ENCODE results near the gene POLR2L. TPM values are rescaled to one million over a fixed set of nuclear protein-coding genes. Genes with fewer than 3 reads are reported as not detected.
A peak's percentile ranks its signal among the peaks of the same experiment; 100 is the strongest.

Gene POLR2L
- total RNA-seq (2014; rRNA removed; shearing (Covaris generic)) = 199 and 210 TPM in 2 replicates

DNA sequence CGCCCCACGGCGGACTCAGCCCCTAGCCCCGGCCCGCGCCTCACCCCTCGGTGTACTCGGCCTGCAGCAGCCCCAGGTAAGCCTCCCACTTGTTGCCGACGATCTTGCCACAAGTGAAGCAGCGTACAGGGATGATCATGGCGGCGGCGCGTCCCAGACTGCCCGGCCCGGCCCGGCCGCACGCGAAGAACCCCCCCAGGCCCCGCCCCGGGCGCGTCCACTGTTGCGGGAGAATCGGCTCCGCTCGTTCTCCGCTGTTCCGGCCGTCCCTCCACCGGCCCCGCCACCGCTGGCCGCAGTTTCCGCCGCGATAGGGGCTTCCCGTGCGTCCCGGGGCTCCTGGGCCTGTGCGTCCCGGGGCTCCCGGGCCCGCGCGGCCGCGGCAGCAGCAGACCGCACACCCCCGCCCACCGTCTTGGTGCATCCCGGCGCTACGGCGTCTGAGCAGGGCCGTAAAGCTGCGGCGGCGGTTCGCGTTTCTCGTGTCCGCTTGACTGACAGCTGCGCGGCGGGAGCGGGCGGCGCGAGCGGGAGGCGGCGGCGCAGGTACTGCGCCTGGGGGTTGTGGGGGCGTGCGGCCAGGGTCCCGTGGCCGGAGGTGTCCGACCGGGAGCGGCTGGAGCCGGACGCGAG is at the start of gene POLR2L, which contains the start of gene TSPAN4:
Gene POLR2L (minus strand): TSS at position 160 of the 633 bp plus-strand sequence. CDS start 21 bp downstream, at position 139.
Gene TSPAN4 (plus strand): TSS at position 483 of the 633 bp plus-strand sequence. CDS start 7,453 bp downstream, outside the sequence.
- DNase-seq (ENCODE audit: low spot score) = peak; percentile 92

DNA sequence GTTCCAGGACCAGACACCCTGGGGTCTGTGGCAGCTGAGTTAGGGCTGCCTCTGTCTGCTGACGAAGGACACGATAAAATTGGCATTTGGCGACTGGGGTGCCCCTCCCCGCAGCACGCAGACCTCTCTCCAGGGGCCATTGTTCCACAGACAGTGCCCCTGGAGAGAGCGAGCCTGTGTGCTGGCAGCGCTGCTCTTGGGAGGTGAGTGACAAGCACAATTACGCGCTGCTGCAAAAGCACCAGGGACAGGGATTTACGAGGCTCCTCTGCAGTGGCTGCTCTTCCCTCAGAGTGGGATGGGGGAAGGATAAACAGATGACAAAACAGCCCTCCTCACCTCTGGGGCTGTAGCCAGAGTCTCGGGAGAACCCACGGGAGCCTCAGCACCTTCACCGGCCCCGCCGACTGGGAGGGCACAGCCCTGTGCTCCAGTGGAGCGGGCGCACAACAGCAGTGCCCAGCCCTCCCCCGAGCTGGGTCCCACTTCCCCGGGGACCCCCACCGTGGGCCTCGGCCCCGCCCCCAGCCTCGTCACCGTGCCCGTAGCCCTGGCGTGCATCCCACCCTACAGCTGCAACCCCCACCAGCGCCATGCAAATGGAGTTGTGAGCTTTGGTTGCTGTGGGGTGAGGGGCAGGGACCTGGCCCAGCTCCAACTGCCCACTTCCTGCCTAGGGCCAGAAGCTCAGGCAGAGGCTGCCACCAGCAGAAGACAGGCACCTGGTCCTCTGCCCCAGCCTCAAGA is 48.6 kb upstream of the POLR2L start:
- DNase-seq (ENCODE audit: low spot score) = no peak

DNA sequence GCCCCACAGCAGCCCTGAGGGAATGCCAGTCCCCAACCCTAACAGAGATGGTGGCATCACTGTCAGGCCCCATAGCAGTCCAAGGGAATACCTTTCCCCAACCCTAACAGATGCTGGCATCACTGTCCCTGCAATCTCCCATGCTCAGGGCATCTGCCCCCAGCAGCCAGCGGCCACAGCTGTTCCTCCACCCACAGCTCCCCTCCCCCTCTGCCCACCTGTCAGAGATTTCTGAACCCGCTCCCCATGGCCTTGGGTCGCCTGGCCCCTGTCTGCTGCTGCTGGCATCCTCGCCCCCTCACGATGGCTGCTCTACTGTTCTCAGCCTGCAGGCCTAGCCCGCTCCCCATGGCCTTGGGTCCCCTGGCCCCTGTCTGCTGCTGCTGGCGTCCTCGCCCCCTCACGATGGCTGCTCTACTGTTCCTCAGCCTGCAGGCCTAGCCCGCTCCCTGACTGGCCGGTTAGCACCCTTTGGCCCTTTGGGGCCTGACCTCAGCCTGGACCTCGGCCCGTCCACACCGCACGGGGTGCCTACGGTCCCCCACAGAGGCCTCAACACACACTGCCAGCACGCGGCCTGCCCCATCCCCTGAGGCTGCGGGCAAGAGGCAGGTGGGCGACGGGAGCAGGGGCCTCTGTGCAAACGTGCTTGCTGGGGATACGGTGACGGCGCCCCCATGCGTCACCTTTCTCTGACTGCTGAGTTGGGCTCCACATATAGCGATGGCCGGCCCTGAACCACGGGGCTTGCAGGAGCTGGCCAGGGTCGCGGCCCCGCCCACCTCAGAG is 47.6 kb upstream of the POLR2L start:
- DNase-seq (ENCODE audit: low spot score) = no peak

DNA sequence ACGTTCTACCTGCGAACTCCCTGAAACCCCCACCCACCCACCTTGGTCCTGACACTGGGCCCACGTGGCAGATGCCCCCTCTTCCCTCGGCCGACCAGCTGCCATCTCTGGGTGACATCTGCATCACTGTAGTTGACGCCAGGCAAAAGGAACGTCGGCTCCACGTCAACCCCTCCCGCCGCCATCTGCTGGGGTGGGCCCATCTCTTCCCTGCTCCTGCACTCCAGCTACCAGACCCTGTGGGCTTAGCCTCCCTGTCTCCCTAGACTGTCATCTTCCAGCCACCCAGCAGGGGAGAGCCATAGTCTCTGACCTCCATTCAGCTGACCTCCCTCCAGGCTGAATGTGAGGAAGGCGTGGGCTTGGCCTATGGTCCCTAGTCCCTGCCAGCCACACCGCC is 46.9 kb upstream of the POLR2L start:
- no peak for DNase-seq (ENCODE audit: low spot score)

DNA sequence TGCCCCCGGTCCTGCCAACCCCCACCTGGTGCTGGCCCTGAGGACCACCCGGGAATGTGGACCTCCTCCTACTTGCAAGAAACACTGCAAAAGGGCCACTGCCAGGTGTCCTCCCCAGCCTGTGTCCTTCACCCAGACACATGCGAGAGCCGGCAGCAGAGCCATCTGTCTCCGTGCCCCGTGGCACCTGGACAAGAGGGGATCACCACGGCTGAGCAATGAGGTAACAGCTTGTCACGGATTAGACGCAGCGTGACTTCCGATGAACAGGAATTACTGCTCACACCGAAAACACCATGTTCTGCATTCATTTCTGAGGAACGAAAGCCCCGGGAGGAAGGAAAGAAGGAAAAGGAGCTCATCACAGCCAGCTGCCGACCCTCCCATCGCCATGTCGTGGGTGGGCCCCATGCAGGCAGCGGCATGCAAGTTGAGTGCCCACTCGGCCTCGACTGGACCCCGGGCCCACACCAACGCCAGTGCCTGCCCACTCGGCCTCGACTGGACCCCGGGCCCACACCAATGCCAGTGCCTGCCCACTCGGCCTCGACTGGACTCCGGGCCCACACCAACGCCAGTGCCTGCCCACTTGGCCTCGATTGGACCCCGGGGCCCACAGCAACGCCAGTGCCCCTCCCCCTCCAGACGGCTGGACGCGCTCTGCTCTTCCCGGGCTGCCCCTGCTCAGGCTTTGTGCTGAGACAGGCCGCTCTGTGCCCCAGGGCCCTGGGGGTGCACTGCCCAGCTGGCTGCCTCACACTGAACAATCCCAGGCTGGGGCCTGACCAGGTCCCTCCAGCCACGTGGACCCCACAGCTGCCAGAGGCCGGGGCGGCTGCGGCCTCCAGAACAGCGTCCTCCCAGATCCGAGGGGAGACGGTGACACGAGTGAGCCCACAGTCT is 46.2 kb upstream of the POLR2L start:
- no peak for DNase-seq (ENCODE audit: low spot score)

DNA sequence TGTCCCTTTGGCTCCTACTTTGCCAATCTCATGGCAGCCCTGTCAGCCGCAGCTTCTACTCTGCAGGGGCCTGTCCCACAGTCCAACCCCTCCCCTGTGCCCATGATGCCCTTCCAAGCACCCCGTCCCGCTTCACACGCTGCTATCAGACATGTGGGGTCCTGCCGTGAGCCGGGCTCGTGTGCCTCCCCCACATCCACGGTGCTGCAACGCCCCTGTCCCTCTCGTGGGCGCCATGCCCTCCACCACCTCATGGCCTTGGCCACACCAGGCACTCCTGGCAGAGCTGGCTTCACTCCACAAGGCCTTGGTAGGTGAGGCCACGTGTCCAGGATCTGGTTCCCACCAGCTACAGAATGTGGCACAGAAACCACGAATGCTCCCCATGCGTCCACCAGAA is 45.3 kb upstream of the POLR2L start:
- DNase-seq (ENCODE audit: low spot score) = no peak

DNA sequence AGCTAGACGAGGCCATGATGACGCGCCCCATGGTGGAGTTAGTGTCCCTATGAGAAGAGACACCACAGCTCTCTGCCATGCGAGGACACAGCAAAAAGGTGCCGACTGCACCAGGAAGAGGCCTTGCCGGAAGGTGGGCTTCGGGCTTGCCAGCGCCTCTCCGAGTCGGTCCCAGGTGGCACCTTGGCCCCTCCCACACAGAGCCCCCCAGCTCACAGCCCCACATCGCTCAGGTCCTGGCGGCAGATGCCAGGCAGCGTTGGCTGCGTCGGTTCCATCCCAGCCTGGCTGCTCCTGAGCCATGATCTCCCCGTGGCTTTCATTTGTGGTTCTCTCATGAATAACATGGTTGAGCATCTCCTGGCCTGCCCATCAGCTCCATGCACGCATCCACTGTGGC is 44.2 kb upstream of the POLR2L start:
- no peak for DNase-seq (ENCODE audit: low spot score)

DNA sequence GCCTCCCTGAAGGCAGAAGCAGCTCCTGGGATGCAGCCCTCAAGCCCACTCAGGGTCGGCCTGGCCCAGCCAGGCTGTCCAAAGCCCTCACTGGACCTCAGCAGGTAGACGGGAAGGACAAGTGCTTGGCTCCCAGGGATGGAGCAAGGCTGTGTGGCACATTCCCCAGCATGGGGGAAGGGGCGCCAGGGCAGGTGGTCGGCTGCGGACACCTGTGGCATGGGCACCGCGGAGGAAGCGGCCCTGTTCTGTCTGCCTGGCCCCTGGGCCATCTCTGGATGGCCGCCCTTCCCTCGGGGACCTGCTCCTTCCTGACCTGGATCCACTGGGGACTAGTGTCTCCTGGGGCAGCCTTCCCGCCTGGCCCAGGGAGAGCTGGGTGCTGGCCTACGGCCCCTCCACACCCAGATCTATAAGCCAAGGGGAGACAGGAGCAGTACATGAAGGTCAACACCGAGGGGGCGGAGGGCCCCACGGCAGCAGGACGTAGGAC is 42.3 kb upstream of the POLR2L start:
- DNase-seq (ENCODE audit: low spot score) = no peak

DNA sequence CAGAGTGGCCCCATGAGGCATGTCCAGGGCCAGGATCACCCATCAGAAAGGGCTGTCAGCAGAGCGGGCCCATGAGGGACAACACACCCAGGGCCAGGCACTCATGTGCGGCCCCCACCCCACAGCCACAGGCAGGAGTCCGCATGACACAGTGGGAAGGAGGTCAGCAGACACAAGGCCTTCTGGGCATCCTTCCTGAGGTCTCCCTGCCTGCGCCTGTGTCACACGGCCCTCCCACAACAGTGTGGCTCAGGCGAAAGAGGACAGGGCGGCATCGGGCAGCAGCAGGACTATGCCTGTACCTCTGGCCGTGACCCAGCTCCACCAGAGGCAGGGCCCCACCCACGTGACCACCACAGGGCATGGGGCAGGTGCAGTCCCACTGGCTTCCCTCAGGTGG is 41.2 kb upstream of the POLR2L start:
- DNase-seq (ENCODE audit: low spot score) = no peak

DNA sequence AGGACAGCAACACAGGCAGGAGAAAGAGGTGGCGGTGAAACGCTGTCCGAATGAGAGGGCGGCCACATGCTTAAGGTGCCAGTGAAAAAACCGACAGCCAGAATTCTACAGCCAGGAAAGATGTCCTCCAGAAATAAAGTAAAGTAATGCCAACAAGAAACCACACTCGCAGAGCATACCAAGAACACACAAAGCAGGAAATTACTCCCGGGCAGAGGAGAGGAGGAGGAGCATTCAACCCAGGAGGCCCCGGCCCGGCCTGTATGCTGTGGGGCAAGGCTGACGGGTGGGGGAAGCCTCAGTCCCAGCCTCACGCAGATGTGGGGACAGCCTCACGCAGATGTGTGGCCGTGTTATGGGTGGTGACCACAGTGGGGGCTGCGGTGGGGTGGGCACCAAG is 40.3 kb upstream of the POLR2L start:
- DNase-seq (ENCODE audit: low spot score) = no peak

DNA sequence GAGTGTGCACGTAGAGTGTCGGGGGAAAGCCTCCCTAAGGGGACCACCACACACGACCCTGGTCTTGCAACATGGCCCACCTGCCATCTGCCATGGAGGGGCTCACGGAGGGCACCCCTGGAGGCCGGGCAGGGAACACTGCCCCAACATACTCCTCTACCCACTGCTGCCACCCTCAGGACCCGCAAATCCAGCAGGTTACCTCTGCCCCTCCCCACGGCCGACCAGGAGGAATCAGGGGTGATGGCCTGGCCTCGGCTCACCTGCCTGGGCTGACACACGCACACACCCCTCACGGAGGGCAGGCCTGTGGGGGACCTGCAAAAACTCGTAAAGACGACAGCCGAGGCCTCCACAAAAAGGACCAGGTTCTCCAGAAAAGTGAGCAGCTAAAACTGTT is 38.1 kb upstream of the POLR2L start:
- DNase-seq (ENCODE audit: low spot score) = no peak

DNA sequence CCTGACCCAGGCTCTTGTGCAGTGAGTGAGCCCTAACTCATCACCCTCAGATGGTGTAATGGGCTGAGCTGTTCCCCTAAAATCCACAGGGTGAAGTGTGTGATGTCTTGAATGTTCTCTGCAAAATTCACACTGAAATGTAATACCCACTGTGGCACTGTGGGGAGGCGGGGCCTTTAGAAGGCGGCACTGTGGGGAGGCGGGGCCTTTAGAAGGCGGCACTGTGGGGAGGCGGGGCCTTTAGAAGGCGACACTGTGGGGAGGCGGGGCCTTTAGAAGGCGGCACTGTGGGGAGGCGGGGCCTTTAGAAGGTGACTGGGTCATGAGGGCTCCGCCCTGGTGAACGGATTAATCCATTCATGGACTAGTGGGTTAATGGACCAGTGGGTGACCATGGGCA is 35.2 kb upstream of the POLR2L start:
- DNase-seq (ENCODE audit: low spot score) = no peak

DNA sequence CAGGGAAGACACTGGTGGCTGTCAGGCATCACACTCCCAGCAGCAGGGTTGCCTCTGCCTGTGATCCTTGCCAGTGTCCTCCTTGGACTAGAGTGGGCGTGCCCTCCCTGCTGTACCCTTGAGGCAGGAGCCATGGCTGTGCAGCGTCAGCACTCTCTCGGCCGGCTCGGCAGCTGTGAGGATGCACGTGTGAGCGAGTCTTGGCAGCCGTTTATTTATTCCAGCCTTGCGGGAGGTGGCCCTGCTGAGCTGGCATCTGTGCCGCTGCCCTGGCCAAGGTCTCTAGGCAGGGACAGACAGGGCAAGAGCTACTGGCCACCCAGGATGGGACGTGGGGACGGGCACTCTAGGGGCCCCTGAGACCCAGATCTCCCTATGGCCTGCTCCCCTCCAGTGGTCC is 34.2 kb upstream of the POLR2L start:
- DNase-seq (ENCODE audit: low spot score) = no peak

DNA sequence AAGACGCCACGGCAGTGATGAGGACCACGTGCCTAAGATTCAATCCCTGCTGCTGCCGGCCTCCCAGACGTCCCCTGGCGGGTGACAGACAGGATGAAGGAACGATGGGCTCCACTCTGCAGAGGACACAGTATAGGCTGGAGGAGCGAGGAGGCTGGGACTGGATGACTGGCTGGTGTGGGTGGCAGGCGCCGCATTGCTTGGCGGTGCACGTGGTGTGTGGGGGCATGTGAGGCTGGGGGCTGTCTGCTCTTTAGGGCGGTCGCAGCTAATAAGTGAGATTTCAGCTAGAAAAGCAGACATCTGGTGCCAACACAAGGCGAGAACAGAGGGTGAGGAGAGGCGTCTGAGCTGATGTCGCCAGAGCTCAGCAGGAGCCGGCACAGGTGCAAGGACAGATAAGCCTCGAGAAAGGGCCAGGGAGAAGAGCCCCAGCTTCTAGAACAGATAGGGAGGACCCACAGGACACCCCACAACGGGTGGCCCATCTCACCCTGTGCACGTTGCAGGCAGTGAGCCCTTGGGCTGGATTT is 33.5 kb upstream of the POLR2L start:
- no peak for DNase-seq (ENCODE audit: low spot score)

DNA sequence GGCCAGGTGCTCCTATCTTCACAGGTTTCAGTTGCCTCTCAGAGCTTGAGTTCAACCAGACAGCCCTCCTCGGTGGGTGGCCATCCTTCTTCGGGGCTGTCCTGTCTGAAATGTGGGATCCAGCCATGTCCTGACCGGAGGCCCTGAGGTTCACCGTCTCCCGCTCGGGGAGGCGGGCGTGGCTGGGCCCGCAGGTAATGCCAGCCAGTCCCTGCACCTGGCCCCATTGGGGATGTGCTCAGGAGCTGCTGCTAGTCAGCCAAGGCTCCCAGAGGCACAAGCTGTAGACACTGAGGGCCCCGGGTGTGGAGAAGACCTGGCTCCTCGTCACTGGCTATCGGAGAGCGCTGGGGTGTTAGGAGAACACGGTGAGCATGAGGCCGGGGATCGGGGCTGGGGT is 32.9 kb upstream of the POLR2L start:
- DNase-seq (ENCODE audit: low spot score) = no peak

DNA sequence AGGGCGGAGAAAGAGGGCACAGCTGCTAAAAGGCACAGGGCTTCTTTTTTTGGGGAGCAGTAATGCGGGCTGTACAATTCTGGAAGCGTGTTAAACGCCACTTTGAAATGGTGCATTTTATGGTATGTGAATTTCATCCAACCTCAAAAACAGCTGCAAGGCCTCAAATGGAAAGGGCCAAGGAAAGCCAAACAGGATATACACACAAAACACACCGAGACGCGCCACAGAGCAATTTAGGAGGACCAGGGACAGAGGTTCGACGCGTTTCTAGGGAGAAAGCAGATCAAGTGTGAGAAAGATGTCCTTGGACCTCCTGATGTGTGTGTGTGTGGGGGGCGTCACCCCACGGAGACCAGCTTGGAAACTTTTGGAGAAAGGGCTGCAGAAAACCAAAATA is 31.4 kb upstream of the POLR2L start:
- no peak for DNase-seq (ENCODE audit: low spot score)

DNA sequence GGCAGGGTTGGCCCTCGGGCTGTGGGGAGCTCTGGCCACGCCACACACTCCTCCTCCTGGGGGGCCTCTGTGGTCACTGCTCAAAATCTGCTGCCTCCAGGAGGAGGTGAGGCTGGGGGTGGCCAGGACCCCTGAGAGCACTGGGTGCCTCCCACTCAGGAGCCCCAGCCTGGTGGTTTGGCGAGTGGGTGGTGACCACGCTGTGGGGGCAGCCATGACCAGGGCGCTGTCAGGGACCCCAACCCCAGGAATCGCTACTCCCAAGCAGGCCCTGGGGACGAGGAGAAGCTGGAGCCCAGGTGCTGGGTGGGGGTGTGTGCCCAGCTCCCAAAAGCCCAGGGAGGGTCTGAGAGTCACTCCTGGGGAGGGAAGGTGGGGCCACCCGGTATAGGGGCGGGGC is 30.5 kb upstream of the POLR2L start:
- DNase-seq (ENCODE audit: low spot score) = no peak

DNA sequence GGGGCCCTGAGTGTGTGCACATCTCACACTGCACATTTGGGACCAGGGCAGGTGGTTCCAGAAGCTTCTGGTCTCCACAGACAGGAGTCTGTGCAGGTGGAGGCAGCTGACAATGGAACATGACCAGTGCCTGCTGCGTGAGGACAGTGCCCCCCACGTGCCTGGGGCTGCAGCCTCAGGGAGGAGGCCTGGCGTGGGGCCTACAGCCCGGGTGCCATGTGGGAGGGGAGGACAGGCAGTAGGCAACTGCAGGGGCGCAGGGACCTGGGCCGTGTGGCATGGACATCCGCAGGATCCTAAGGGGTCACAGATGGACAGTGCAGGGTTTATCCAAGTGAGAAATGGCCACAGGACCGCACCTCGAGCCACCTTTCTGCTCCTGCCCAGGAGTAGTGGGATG is 29.1 kb upstream of the POLR2L start:
- DNase-seq (ENCODE audit: low spot score) = no peak

DNA sequence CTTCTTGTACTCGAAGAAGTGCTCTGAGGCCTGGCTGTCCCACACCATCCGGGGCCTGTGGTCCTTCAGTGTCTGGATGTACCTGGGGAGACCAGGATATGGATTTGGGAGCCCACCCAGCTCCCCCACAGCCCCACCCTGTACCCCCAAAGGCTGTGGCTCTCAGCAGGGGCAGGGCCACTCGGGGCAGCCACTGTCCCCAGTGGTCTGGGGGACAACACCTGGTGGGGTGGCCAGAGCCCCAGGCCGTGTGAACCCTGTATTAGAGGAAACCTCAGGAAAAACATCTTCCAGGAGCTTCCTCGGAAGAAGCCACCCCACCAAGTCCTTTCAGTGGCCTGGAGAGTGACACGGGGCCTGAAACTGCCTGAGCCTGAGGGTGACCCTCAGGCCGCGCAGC is 28.1 kb upstream of the POLR2L start:
- DNase-seq (ENCODE audit: low spot score) = no peak

DNA sequence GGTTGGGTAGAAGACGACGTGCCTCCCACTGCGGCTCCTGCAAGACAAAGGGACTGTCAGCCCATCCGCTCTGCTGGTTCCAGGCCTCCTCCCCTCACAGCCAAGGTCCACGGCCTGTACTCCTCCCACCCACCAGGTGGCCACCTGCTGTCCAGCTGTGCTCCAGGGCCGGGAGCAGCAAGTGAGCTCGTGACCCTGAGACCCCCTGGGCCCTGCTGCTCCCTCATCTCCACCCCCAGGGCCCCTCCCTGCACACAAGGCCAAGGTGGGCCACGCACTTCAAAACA is 27.7 kb upstream of the POLR2L start:
- DNase-seq (ENCODE audit: low spot score) = no peak

DNA sequence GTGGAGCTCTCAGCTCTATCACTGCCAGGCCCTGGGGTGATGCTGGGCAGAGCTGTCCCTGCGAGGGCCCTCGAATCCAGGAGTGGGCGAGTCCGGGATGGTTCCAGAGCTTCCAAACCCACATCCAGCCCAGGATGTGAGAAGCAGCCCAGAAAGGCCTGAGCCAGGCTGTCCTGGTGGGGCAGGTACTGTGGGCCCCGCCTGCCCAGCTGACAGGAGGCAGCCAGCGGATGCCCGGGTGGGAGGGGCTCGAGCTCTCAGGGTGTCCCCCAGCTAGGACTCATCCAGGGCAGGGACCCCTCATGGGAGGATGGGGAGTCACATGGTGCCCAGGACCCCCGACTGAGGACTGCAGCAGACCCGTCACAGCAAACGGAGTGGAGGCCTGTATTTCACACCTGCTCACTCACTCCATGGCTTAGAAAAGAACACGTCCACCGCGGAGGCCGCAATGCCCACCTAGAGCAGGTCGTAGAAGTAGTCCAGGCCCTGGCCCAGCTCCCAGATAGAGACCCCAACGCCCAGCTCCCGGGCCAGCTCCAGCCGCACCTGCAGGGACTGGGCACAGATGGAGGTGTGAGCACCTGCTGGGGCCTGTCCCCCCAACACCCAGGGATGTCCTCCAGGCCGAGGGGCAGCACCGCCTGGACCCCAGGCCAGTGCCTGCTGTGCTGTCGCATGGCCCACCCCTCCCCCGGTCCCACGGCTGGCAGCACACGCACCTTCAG is 27.2 kb upstream of the POLR2L start:
- DNase-seq (ENCODE audit: low spot score) = no peak

All from H4 (cell line).